K562 (cell line): Measurements from ENCODE around the gene ITGA7. TPM values are rescaled to one million over a fixed set of nuclear protein-coding genes. Genes with fewer than 3 reads are reported as not detected.

Experiments used
- ATAC-seq: fragments of 200-7000 bp; cut with Tn5 transposase; 3 replicates; pipeline ENCODE4 v1.9.1; 2020; ENCODE audit warnings: moderate library complexity
- BruUV-seq: library from RNA; stranded (reverse); fragments of 400-500 nt; replicated peaks from 2 replicates; lab custom pipeline; 2021; lab: Mats Ljungman, UMichigan
- CTCF ChIA-PET: fragments of 300-600 bp; formaldehyde crosslinking; extraction: SDS; loops from one replicate; lab custom pipeline; 2021; ENCODE audit warnings: low intra/inter-chr PET ratio; lab: Yijun Ruan, JAX
- POLR2A ChIA-PET: fragments of 300-600, 350-650 bp; sonication (Branson Sonifier 250); formaldehyde crosslinking; extraction: SDS; loops from one replicate; lab custom pipeline; 2021; ENCODE audit warnings: antibody characterized with exemption, inconsistent platforms; lab: Yijun Ruan, JAX
- DNase-seq, 4 experiments: peaks; one replicate each; pipeline versions ENCODE4 v3.0.0 to v3.0.0-alpha.2; 2011 to 2018; ENCODE audit warnings: low spot score in 3 of 4, mixed read lengths in 3 of 4; ENCODE audit errors: extremely low read depth in 1 of 4
- FAIRE-seq: peaks from 2 replicates; lab custom pipeline; 2011; peaks lifted over from hg19 to GRCh38; lab: Jason Lieb, UNC
- H2AFZ ChIP-seq: 2 replicates; pipeline ENCODE4 v1.6.0; 2011; ENCODE audit warnings: low read depth, low read length, control low read depth, inconsistent platforms
- H3K27ac ChIP-seq: fragments of 200-600 bp; 3 replicates; pipeline ENCODE4 v1.8.0; 2011; ENCODE audit warnings: low read depth, mild to moderate bottlenecking, control low read depth, inconsistent platforms, low read length, moderate library complexity, mixed read lengths; ENCODE audit errors: extremely low read depth
- H3K27me3 ChIP-seq, 2 experiments: fragments of 300-600 bp in 1 of 2; 2 replicates in 1 of 2; 3 replicates in 1 of 2; pipeline versions ENCODE4 v1.6.0 to v1.8.0; 2011; ENCODE audit warnings: inconsistent platforms in 2 of 2, low read length in 2 of 2, mild to moderate bottlenecking in 1 of 2, mixed read lengths in 1 of 2, moderate library complexity in 1 of 2; ENCODE audit not compliant: control insufficient read depth in 2 of 2, insufficient read depth in 2 of 2
- H3K36me3 ChIP-seq: fragments of 300-600 bp; 3 replicates; pipeline ENCODE4 v1.8.0; 2011; ENCODE audit warnings: mild to moderate bottlenecking, low read length, inconsistent platforms; ENCODE audit not compliant: control insufficient read depth, insufficient read depth
- H3K4me1 ChIP-seq, 2 experiments: fragments of 200-600 bp in 1 of 2; replicated peaks in 1 of 2; 2 replicates in 1 of 2; 3 replicates in 1 of 2; pipeline versions ENCODE4 v1.5.1 to v1.8.0; 2011; ENCODE audit warnings: inconsistent platforms in 2 of 2, low read length in 2 of 2, mild to moderate bottlenecking in 1 of 2, mixed read lengths in 1 of 2, moderate library complexity in 1 of 2; ENCODE audit not compliant: control insufficient read depth in 2 of 2, insufficient read depth in 2 of 2
- H3K4me2 ChIP-seq: 2 replicates; pipeline ENCODE4 v1.6.1; 2011; ENCODE audit warnings: low read length, control low read depth, inconsistent platforms, mixed read lengths; ENCODE audit not compliant: insufficient read depth
- H3K4me3 ChIP-seq: fragments of 200-600 bp; sonication (generic), shearing (Covaris generic); 2 replicates; pipeline ENCODE4 v1.5.1; 2016; ENCODE audit warnings: control low read depth, inconsistent platforms
- H3K79me2 ChIP-seq: fragments of 200-600 bp; 3 replicates; pipeline ENCODE4 v1.8.0; 2011; ENCODE audit warnings: low read length, inconsistent platforms; ENCODE audit not compliant: control insufficient read depth, insufficient read depth
- H3K9ac ChIP-seq, 2 experiments: 2 replicates each; pipeline versions ENCODE4 v1.6.0 to v1.6.1; 2011; ENCODE audit warnings: low read depth in 2 of 2, low read length in 2 of 2, control low read depth in 1 of 2, inconsistent platforms in 1 of 2, mild to moderate bottlenecking in 1 of 2, mixed read lengths in 1 of 2; ENCODE audit not compliant: insufficient read depth in 1 of 2
- H3K9me1 ChIP-seq: one replicate; pipeline ENCODE4 v1.6.0; 2011; ENCODE audit warnings: inconsistent platforms, mild to moderate bottlenecking, low read length, moderate library complexity; ENCODE audit not compliant: control insufficient read depth, insufficient read depth
- H3K9me3 ChIP-seq: replicated peaks from 2 replicates; pipeline ENCODE4 v1.5.1; 2011; ENCODE audit warnings: low read depth, low read length, inconsistent platforms; ENCODE audit not compliant: control insufficient read depth, insufficient read depth
- H4K20me1 ChIP-seq: replicated peaks from 2 replicates; pipeline ENCODE4 v1.6.1; 2011; ENCODE audit warnings: low read length, inconsistent platforms, mixed read lengths; ENCODE audit not compliant: control insufficient read depth, insufficient read depth
- ARHGAP35 ChIP-seq: fragments of 450-650 bp; IDR thresholded peaks from 2 replicates; pipeline ENCODE4 v1.6.1; 2018; ENCODE audit not compliant: partially characterized antibody
- CAMTA2 ChIP-seq: fragments of 250-450 bp; sonication (Bioruptor Pico); conservative IDR thresholded peaks from 2 replicates; pipeline ENCODE4 v1.5.1; 2022
- CBX8 ChIP-seq: fragments of 200-600 bp; sonication (generic); IDR thresholded peaks from 2 replicates; pipeline ENCODE4 v1.6.1; 2012; ENCODE audit warnings: borderline replicate concordance, mixed run types, low read depth, mild to moderate bottlenecking, moderate library complexity, mixed read lengths, low read length, control low read depth, inconsistent platforms; ENCODE audit not compliant: poor library complexity, severe bottlenecking; ENCODE audit errors: extremely low read depth
- EWSR1 ChIP-seq: fragments of 450-650 bp; IDR thresholded peaks from 2 replicates; pipeline ENCODE4 v1.6.1; 2018; ENCODE audit warnings: borderline replicate concordance, mild to moderate bottlenecking, low read depth, moderate library complexity; ENCODE audit not compliant: partially characterized antibody
- HOMEZ ChIP-seq: fragments of 250-450 bp; sonication (Bioruptor Pico); IDR thresholded peaks from 2 replicates; pipeline ENCODE4 v1.4.0; 2020; ENCODE audit warnings: mild to moderate bottlenecking, moderate library complexity
- MCM2 ChIP-seq: fragments of 450-650 bp; IDR thresholded peaks from 2 replicates; pipeline ENCODE4 v1.6.1; 2017; ENCODE audit warnings: low read depth, mild to moderate bottlenecking
- PCBP1 ChIP-seq: fragments of 200-400 bp; formaldehyde crosslinking; IDR thresholded peaks from 2 replicates; pipeline ENCODE4 v1.6.1; 2018; ENCODE audit warnings: mild to moderate bottlenecking, low read depth, low read length; ENCODE audit not compliant: poor library complexity, severe bottlenecking
- RERE ChIP-seq: sonication (generic); formaldehyde crosslinking; IDR thresholded peaks from 2 replicates; pipeline ENCODE4 v1.8.0; 2023; ENCODE audit warnings: missing genetic modification reagents, mild to moderate bottlenecking, borderline replicate concordance
- XRCC4 ChIP-seq: IDR thresholded peaks from one replicate; pipeline ENCODE4 v1.6.1; 2011; ENCODE audit not compliant: insufficient read depth, insufficient read length; ENCODE audit errors: extremely low read depth
- ZNF133 ChIP-seq: fragments of 250-450 bp; sonication (Bioruptor Pico); IDR thresholded peaks from 2 replicates; pipeline ENCODE4 v1.4.0; 2020; ENCODE audit warnings: mild to moderate bottlenecking
- ZNF699 ChIP-seq: fragments of 250-450 bp; sonication (Bioruptor Pico); IDR thresholded peaks from 2 replicates; pipeline ENCODE4 v1.8.0; 2021; ENCODE audit warnings: mild to moderate bottlenecking, moderate library complexity; ENCODE audit not compliant: insufficient replicate concordance
- ZNF707 ChIP-seq: fragments of 250-450 bp; sonication (Bioruptor Pico); conservative IDR thresholded peaks from 2 replicates; pipeline ENCODE4 v1.8.0; 2022; ENCODE audit warnings: inconsistent platforms, mild to moderate bottlenecking, moderate library complexity
- ZNF764 ChIP-seq: fragments of 250-450 bp; sonication (Bioruptor Pico); IDR thresholded peaks from 2 replicates; pipeline ENCODE4 v1.4.0; 2020; ENCODE audit warnings: low read depth, mild to moderate bottlenecking, moderate library complexity
- ZNF785 ChIP-seq: fragments of 250-450 bp; sonication (Bioruptor Pico); IDR thresholded peaks from 2 replicates; pipeline ENCODE4 v1.4.0; 2020; ENCODE audit warnings: mild to moderate bottlenecking
- WGBS: fragments of 100-300 bp; shearing (Covaris generic); methylation state at CpG from one replicate; pipeline ENCODE4 v1.1.6; 2016; ENCODE audit warnings: low coverage, mixed read lengths; ENCODE audit not compliant: insufficient coverage; ENCODE audit errors: missing lambda C conversion rate; 5-methylcytosine and 5-hydroxymethylcytosine counted together
- in situ Hi-C: fragments of 300-500 bp; cut with MboI; formaldehyde crosslinking; loops from 4 replicates; pipeline ENCODE4 v1.15.0; 2018; ENCODE audit warnings: inconsistent platforms, mixed read lengths
- intact Hi-C: fragments of 100-400 bp; cut with micrococcal nuclease; formaldehyde crosslinking; loops from 2 replicates; pipeline ENCODE4 v1.14.2; 2022
- polyA plus RNA-seq, 8 experiments: library from polyadenylated mRNA; depleted of rRNA in 4 of 8; stranded (reverse) in 5 of 8; unstranded in 3 of 8; fragments of >200 nt; fragmentation: Nextera tagmentation in 2 of 8; fragmentation: Illumina TruSeq in 1 of 8; extraction: Ambion mirVana in 2 of 8; extraction: Trizol in 1 of 8; gene quantifications; 2 replicates each; pipeline versions ENCODE4 v1.2.1 to v1.2.3, GENCODE V29; 2011 to 2014; ENCODE audit warnings: inconsistent platforms in 1 of 8, missing spikeins in 1 of 8
- total RNA-seq, 7 experiments: library from RNA; depleted of rRNA in 6 of 7; stranded (reverse); fragments of >200 nt in 6 of 7; fragmentation: Illumina TruSeq in 2 of 7; extraction: Trizol in 2 of 7; gene quantifications; 2 replicates each; pipeline versions ENCODE4 v1.2.1 to v1.2.3, GENCODE V29; 2011 to 2021; ENCODE audit warnings: low replicate concordance in 1 of 7

The ITGA7 gene
- total and polyA plus RNA-seq, 9 of the 15 experiments (the other 6 are each of a cell fraction or from before 2014, with no cell fraction given): 0.11 to 2.3 (median 0.56) TPM; not detected in 1

GRCh38 chr12:55688716-55689655 lies 18.7 kb downstream of the ITGA7 start:
- 16% methylated on average over 15 of the region's 16 CpGs for WGBS
- in situ Hi-C loops (no loop called here), intact Hi-C loops (no loop called here)
- BruUV-seq: no TSS peak
- no peaks in the 10 kb centered on the region for H3K9me3 ChIP-seq
- no peaks in the 10 kb centered on the region; the same call in 1 of the 2 replicates for H4K20me1 ChIP-seq
- peaks cover 34 to 49% of the 10 kb centered on the region in 2 experiments for H3K27me3 ChIP-seq
- POLR2A ChIA-PET: interaction anchor here (0.6 to 1.0 kb wide), 2 partner anchors 10 to 115 kb away, joined by 4 to 6 read pairs; no protein-coding TSS in a partner anchor
- no peak overlapping the region for H3K27ac ChIP-seq
- ATAC-seq (no peak), FAIRE-seq (no peak), DNase-seq (no peak)
- H3K36me3 ChIP-seq: no peaks in the 10 kb centered on the region
- no peak overlapping the region for H2AFZ ChIP-seq
- no peak overlapping the region for H3K4me3 ChIP-seq
- CTCF ChIA-PET: interaction anchor here (0.6 kb wide), 1 partner anchor 543 kb away, joined by 3 read pairs; no protein-coding TSS in a partner anchor
- H3K79me2 ChIP-seq: no peaks in the 10 kb centered on the region
- no peak overlapping the region for H3K4me2 ChIP-seq
- no peaks in the 10 kb centered on the region for H3K9me1 ChIP-seq
- no peak overlapping the region for H3K9ac ChIP-seq
- H3K4me1 ChIP-seq: no peaks in the 10 kb centered on the region
- TF ChIP-seq PCBP1 (no peak), XRCC4 (no peak), CAMTA2 (CRISPR knock-in tag) (no peak), ZNF133 (no peak), ZNF699 (CRISPR knock-in tag) (no peak), ZNF707 (CRISPR knock-in tag) (no peak), ARHGAP35 (no peak), RERE (CRISPR knock-in tag) (no peak), ZNF785 (no peak), EWSR1 (no peak), CBX8 (no peak), MCM2 (no peak), ZNF764 (no peak), HOMEZ (CRISPR knock-in tag) (no peak)
